SK-MEL-5 (cell line): ENCODE data around the gene ATP6V0A4. TPM values are rescaled to one million over a fixed set of nuclear protein-coding genes. Genes with fewer than 3 reads are reported as not detected.

Source experiments
- DNase-seq: peaks from one replicate; pipeline ENCODE4 v3.0.0-alpha.2; 2016; ENCODE audit warnings: low read depth, low spot score
- in situ Hi-C: cut with HindIII; loops from 2 replicates; pipeline ENCODE4 v1.10.0; 2016; ENCODE audit warnings: low sequenced_read_pairs, high pct_unique_total_duplicates, low pct_unique_long_range_greater_than_20kb
- total RNA-seq: library from RNA; depleted of rRNA; stranded (reverse); fragments of >200 nt; shearing (Covaris generic); gene quantifications from 2 replicates; pipeline ENCODE4 v1.2.3, GENCODE V29; 2014; rRNA removed

ATP6V0A4 gene
- total RNA-seq, 1 experiment from 2014 or later = 294 TPM

- in situ Hi-C loops = no loop called here
Measured at GRCh38 chr7:138658889-138659288, 139.1 kb downstream of the ATP6V0A4 start.

GRCh38 chr7:138657854-138658386 lies 140.1 kb downstream of the ATP6V0A4 start:
- peak; percentile 44 for DNase-seq
- in situ Hi-C loops = no loop called here

More at GRCh38 chr7:138658889-138659288, 139.1 kb downstream of the ATP6V0A4 start:
- DNase-seq = no peak

GRCh38 chr7:138656952-138657351 lies 141.0 kb downstream of the ATP6V0A4 start:
- DNase-seq = no peak
- in situ Hi-C loops = no loop called here

Other genes with a start within 250 kb of the ATP6V0A4 start
- not detected in 2 replicates for gene SVOPL, start 96.8 kb downstream of the ATP6V0A4 start, total RNA-seq
- gene TMEM213, start 202 bp downstream of the ATP6V0A4 start, total RNA-seq = not detected in 2 replicates
- 2.7 and 3.0 TPM in 2 replicates for gene KIAA1549, start 183.2 kb upstream of the ATP6V0A4 start, total RNA-seq
- gene ZC3HAV1L, start 237.8 kb upstream of the ATP6V0A4 start, total RNA-seq = 16.2 and 16.7 TPM in 2 replicates